ENCODE data around the gene TRAM1L1. TPM values are rescaled to one million over a fixed set of nuclear protein-coding genes. Genes with fewer than 3 reads are reported as not detected.

The TRAM1L1 gene
- polyA plus RNA-seq, 3 donors, result not detected

DNA sequence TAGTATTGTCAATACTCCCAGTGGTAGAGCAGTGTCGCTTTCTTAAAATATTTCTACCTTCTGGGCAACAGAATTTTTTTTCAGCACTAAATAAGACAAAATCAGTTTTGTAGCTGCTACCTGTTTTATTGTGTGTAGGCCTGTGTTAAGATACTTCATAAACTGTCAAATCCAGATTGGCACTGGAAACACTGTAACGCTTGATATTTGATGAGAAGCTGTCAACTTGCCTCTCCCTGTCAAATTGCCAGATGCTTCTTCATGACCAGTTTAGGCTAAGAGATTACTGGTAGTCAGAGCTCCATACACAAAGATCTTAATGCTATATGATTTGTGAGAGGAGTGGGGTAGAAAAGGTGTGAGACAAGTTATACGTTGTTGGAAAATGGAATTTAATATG lies 17.3 kb downstream of the TRAM1L1 start:
- TF ChIP-seq, protein P1, sequence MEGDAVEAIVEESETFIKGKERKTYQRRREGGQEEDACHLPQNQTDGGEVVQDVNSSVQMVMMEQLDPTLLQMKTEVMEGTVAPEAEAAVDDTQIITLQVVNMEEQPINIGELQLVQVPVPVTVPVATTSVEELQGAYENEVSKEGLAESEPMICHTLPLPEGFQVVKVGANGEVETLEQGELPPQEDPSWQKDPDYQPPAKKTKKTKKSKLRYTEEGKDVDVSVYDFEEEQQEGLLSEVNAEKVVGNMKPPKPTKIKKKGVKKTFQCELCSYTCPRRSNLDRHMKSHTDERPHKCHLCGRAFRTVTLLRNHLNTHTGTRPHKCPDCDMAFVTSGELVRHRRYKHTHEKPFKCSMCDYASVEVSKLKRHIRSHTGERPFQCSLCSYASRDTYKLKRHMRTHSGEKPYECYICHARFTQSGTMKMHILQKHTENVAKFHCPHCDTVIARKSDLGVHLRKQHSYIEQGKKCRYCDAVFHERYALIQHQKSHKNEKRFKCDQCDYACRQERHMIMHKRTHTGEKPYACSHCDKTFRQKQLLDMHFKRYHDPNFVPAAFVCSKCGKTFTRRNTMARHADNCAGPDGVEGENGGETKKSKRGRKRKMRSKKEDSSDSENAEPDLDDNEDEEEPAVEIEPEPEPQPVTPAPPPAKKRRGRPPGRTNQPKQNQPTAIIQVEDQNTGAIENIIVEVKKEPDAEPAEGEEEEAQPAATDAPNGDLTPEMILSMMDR (IDR thresholded peaks at IDR 0.05), result no peak
- Mint-ChIP-seq H3K36me3 (no peaks in the 10 kb centered on the region), H3K27me3 (ENCODE audit: low read depth in 3 of 3) (no peaks in the 10 kb centered on the region), H3K27ac (no peak overlapping the region), H3K4me1 (no peaks in the 10 kb centered on the region), H3K4me3 (no peak overlapping the region), H3K9me3 (peaks cover 0 to 5% (median 2%) of the 10 kb centered on the region in 7 donors)
- Histone ChIP-seq H3K4me2 (replicated peaks; ENCODE audit: extremely low read depth, low read length, poor library complexity, severe bottlenecking) (no peak overlapping the region), H3K27me3 (ENCODE audit: control insufficient read depth in 2 of 2, insufficient read depth in 2 of 2, low read length in 2 of 2) (no peaks in the 10 kb centered on the region), H3K79me2 (ENCODE audit: insufficient read depth, low read length) (no peaks in the 10 kb centered on the region), H3K4me3 (replicated peaks in 1 of 3; ENCODE audit: low read depth in 2 of 3, low read length in 3 of 3) (no peak overlapping the region), H3K9ac (ENCODE audit: insufficient read depth, low read length, poor library complexity, severe bottlenecking) (no peak overlapping the region), H3K36me3 (replicated peaks in 1 of 2; ENCODE audit: control insufficient read depth in 1 of 2, insufficient read depth in 2 of 2, low read length in 2 of 2) (no peaks in the 10 kb centered on the region), H2AFZ (ENCODE audit: insufficient read depth, low read depth, low read length, poor library complexity, severe bottlenecking) (no peak overlapping the region), H3K9me3 (replicated peaks in 1 of 2; ENCODE audit: control insufficient read depth in 1 of 2, insufficient read depth in 1 of 2, low read length in 2 of 2) (no peaks in the 10 kb centered on the region), H3K27ac (ENCODE audit: low read depth in 1 of 2, low read length in 2 of 2) (no peak overlapping the region), H3K4me1 (ENCODE audit: control insufficient read depth in 1 of 2, insufficient read depth in 2 of 2, low read length in 2 of 2) (no peaks in the 10 kb centered on the region), H4K20me1 (ENCODE audit: insufficient read depth, low read length) (no peaks in the 10 kb centered on the region)
- WGBS (ENCODE audit: insufficient coverage), result no CpG with 5 or more reads among the region's 3 CpGs
- no peak for DNase-seq
- intact Hi-C loops (cut with micrococcal nuclease), result no loop called here

DNA sequence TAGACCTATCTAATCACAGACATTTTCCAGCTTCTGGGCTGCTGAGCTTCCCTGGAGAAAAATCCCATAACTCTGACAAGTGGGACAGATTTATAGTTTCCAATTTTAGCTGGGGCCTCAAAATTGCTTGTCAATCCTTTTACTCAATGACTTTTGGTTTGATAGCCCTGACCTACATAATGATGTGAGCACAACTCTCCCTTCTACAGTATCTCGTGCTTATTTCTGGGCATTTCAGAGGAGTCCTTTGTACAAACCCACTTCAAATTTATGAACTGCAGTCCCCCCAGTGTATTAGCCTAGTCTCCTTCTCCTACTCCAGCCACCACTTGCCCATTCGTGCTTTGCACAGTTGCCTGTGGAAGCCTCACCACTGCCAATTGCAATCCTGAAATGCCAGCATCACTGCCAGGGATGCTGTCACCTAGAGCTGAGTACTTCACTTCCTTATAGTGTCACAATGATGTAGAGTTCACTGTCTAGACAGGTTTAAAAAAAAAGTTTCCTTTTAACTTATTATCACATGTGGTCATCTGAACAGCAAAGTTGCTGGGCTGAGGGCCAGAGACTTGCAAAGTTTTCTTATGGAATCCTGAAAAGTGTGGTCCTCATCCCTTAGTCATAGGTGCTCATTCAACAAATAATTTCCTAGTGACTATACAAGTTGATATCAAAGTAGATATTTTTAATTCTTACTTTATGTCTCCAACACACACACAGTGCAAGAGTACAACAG lies 21.2 kb downstream of the TRAM1L1 start:
- Histone ChIP-seq H3K79me2 (ENCODE audit: insufficient read depth, low read length) (no peaks in the 10 kb centered on the region), H2AFZ (ENCODE audit: insufficient read depth, low read depth, low read length, poor library complexity, severe bottlenecking) (no peak overlapping the region), H3K9ac (ENCODE audit: insufficient read depth, low read length, poor library complexity, severe bottlenecking) (no peak overlapping the region), H3K4me3 (replicated peaks in 1 of 3; ENCODE audit: low read depth in 2 of 3, low read length in 3 of 3) (no peak overlapping the region), H3K27ac (ENCODE audit: low read depth in 1 of 2, low read length in 2 of 2) (no peak overlapping the region), H3K4me1 (ENCODE audit: control insufficient read depth in 1 of 2, insufficient read depth in 2 of 2, low read length in 2 of 2) (no peaks in the 10 kb centered on the region), H3K27me3 (ENCODE audit: control insufficient read depth in 2 of 2, insufficient read depth in 2 of 2, low read length in 2 of 2) (no peaks in the 10 kb centered on the region), H3K9me3 (replicated peaks in 1 of 2; ENCODE audit: control insufficient read depth in 1 of 2, insufficient read depth in 1 of 2, low read length in 2 of 2) (no peaks in the 10 kb centered on the region), H4K20me1 (ENCODE audit: insufficient read depth, low read length) (no peaks in the 10 kb centered on the region), H3K36me3 (replicated peaks in 1 of 2; ENCODE audit: control insufficient read depth in 1 of 2, insufficient read depth in 2 of 2, low read length in 2 of 2) (no peaks in the 10 kb centered on the region), H3K4me2 (replicated peaks; ENCODE audit: extremely low read depth, low read length, poor library complexity, severe bottlenecking) (no peak overlapping the region)
- Mint-ChIP-seq H3K4me1 (no peaks in the 10 kb centered on the region), H3K4me3 (no peak overlapping the region), H3K36me3 (no peaks in the 10 kb centered on the region), H3K27ac (no peak overlapping the region), H3K9me3 (peaks cover 0 to 4% (median 2%) of the 10 kb centered on the region in 7 donors), H3K27me3 (ENCODE audit: low read depth in 3 of 3) (peaks cover 0 to 2% (median 0%) of the 10 kb centered on the region in 3 donors)
- 83% methylated on average over 1 of the region's 2 CpGs for WGBS (ENCODE audit: insufficient coverage)
- intact Hi-C loops (cut with micrococcal nuclease), result no loop called here
- TF ChIP-seq, protein P1 (IDR thresholded peaks at IDR 0.05), result no peak
- DNase-seq, result no peak

All from CD14-positive monocyte (primary cell).